ENCODE measurements around the gene KRT79.
A peak's percentile ranks its signal among the peaks of the same experiment; 100 is the strongest.

Gene KRT79

GRCh38 chr12:52824741-52825410 is 9.2 kb downstream of the KRT79 start:
- H3K27ac ChIP-seq: no peak overlapping the region
- H3K4me3 ChIP-seq: no peak overlapping the region
- no peaks in the 10 kb centered on the region for H3K27me3 ChIP-seq
- H3K36me3 ChIP-seq: no peaks in the 10 kb centered on the region
- TF ChIP-seq Cebpa-rat (IDR thresholded peaks at IDR 0.05): no peak
- H3K4me2 ChIP-seq: no peak overlapping the region
- H3K4me1 ChIP-seq: peaks cover 0 to 27% (median 8%) of the 10 kb centered on the region in 10 experiments; a peak in 9 of 20 replicates
- no peak overlapping the region for H3K9ac ChIP-seq
- no peaks in the 10 kb centered on the region for H3K9me3 ChIP-seq (replicated peaks in 1 of 11)
- no peaks in the 10 kb centered on the region; a peak in 1 of 22 replicates for H4K20me1 ChIP-seq

- Histone ChIP-seq H4K20me1 (no peaks in the 10 kb centered on the region; a peak in 2 of 22 replicates), H3K36me3 (no peaks in the 10 kb centered on the region), H3K4me3 (no peak overlapping the region), H3K9me3 (replicated peaks in 1 of 11) (no peaks in the 10 kb centered on the region), H3K4me2 (no peak overlapping the region), H3K27ac (no peak overlapping the region), H3K27me3 (no peaks in the 10 kb centered on the region), H3K9ac (no peak overlapping the region), H3K4me1 (peaks cover 0 to 22% (median 7%) of the 10 kb centered on the region in 10 experiments; a peak in 9 of 20 replicates)
- TF ChIP-seq Cebpa-rat (IDR thresholded peaks at IDR 0.05): no peak
Measured at GRCh38 chr12:52823761-52824450, 10.2 kb downstream of the KRT79 start.

- no peak for TF ChIP-seq Cebpa-rat (IDR thresholded peaks at IDR 0.05)
- Histone ChIP-seq H3K27me3 (no peaks in the 10 kb centered on the region), H3K9ac (no peak overlapping the region), H3K27ac (no peak overlapping the region), H3K4me2 (no peak overlapping the region), H3K4me1 (peaks cover 0 to 12% (median 0%) of the 10 kb centered on the region in 10 experiments; a peak in 6 of 20 replicates), H3K4me3 (no peak overlapping the region), H3K9me3 (replicated peaks in 1 of 11) (no peaks in the 10 kb centered on the region), H4K20me1 (no peaks in the 10 kb centered on the region; a peak in 2 of 22 replicates), H3K36me3 (no peaks in the 10 kb centered on the region)
Measured at GRCh38 chr12:52822771-52823510, 11.2 kb downstream of the KRT79 start.

GRCh38 chr12:52821826-52822660 is 12.1 kb downstream of the KRT79 start:
- Histone ChIP-seq H3K4me3 (no peak overlapping the region), H3K4me2 (peak overlapping the region in 1 of 11 experiments; percentile 12; a peak in 1 of 22 replicates), H3K9me3 (replicated peaks in 1 of 11) (no peaks in the 10 kb centered on the region), H3K9ac (no peak overlapping the region), H3K4me1 (peaks cover 0 to 6% (median 0%) of the 10 kb centered on the region in 10 experiments; a peak in 1 of 20 replicates), H3K27me3 (no peaks in the 10 kb centered on the region), H4K20me1 (no peaks in the 10 kb centered on the region; a peak in 2 of 22 replicates), H3K36me3 (no peaks in the 10 kb centered on the region), H3K27ac (no peak overlapping the region)
- TF ChIP-seq Cebpa-rat (IDR thresholded peaks at IDR 0.05): no peak

GRCh38 chr12:52821071-52821730 is 12.9 kb downstream of the KRT79 start:
- H3K27me3 ChIP-seq: no peaks in the 10 kb centered on the region
- no peak overlapping the region for H3K4me3 ChIP-seq
- H3K9me3 ChIP-seq (replicated peaks in 1 of 11): no peaks in the 10 kb centered on the region
- no peak overlapping the region for H3K27ac ChIP-seq
- H3K36me3 ChIP-seq: no peaks in the 10 kb centered on the region
- no peak overlapping the region for H3K9ac ChIP-seq
- H3K4me2 ChIP-seq: no peak overlapping the region
- no peak for TF ChIP-seq Cebpa-rat (IDR thresholded peaks at IDR 0.05)
- H3K4me1 ChIP-seq: peaks cover 0 to 6% (median 0%) of the 10 kb centered on the region in 10 experiments; a peak in 1 of 20 replicates
- H4K20me1 ChIP-seq: no peaks in the 10 kb centered on the region; a peak in 2 of 22 replicates

- H3K9ac ChIP-seq: no peak overlapping the region
- no peaks in the 10 kb centered on the region for H3K36me3 ChIP-seq
- H3K27me3 ChIP-seq: no peaks in the 10 kb centered on the region
- peaks cover 0 to 6% (median 0%) of the 10 kb centered on the region in 10 experiments; a peak in 1 of 20 replicates for H3K4me1 ChIP-seq
- no peak overlapping the region for H3K4me3 ChIP-seq
- no peak overlapping the region for H3K27ac ChIP-seq
- no peaks in the 10 kb centered on the region for H3K9me3 ChIP-seq (replicated peaks in 1 of 11)
- no peaks in the 10 kb centered on the region; a peak in 2 of 22 replicates for H4K20me1 ChIP-seq
- no peak overlapping the region for H3K4me2 ChIP-seq
- TF ChIP-seq Cebpa-rat (IDR thresholded peaks at IDR 0.05): no peak
Measured at GRCh38 chr12:52820521-52820920, 13.6 kb downstream of the KRT79 start.

GRCh38 chr12:52819731-52820510 is 14.2 kb downstream of the KRT79 start:
- no peaks in the 10 kb centered on the region for H3K27me3 ChIP-seq
- no peak for TF ChIP-seq Cebpa-rat (IDR thresholded peaks at IDR 0.05)
- no peak overlapping the region for H3K4me2 ChIP-seq
- H4K20me1 ChIP-seq: no peaks in the 10 kb centered on the region; a peak in 2 of 22 replicates
- H3K4me3 ChIP-seq: no peak overlapping the region
- H3K9me3 ChIP-seq (replicated peaks in 1 of 11): no peaks in the 10 kb centered on the region
- H3K27ac ChIP-seq: no peak overlapping the region
- no peaks in the 10 kb centered on the region for H3K36me3 ChIP-seq
- peaks cover 0 to 6% (median 0%) of the 10 kb centered on the region in 10 experiments; a peak in 1 of 20 replicates for H3K4me1 ChIP-seq
- no peak overlapping the region for H3K9ac ChIP-seq
